Epidermal melanocyte (primary cell): ENCODE measurements around the gene CATSPERB.
A peak's percentile ranks its signal among the peaks of the same experiment; 100 is the strongest.
"Not testable (repeated sequence)": the region's sequence is repeated elsewhere in the genome, so short reads cannot be mapped to it uniquely, and the experiment has no call there.

Experiments
- DNase-seq: peaks from one replicate; pipeline ENCODE4 v3.0.0; 2011; ENCODE audit warnings: low spot score; ENCODE audit not compliant: insufficient read length

Gene CATSPERB

DNA sequence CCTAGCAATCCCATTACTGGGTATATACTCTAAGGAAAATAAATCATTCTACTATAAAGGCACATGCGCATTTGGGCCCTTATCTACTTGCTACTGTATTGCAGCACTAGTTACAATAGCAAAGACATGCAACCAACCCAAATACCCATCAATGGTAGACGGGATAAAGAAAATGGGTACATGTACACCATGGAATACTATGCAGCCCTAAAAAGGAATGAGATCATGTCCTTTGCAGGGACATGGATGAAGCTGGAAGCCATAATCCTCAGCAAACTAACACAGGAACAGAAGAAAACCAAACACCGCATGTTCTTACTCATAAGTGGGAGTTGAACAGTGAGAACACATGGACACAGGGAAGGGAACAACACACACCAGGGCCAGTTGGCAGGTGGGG is 54.2 kb downstream of the CATSPERB start:
- not testable (repeated sequence) for DNase-seq

DNA sequence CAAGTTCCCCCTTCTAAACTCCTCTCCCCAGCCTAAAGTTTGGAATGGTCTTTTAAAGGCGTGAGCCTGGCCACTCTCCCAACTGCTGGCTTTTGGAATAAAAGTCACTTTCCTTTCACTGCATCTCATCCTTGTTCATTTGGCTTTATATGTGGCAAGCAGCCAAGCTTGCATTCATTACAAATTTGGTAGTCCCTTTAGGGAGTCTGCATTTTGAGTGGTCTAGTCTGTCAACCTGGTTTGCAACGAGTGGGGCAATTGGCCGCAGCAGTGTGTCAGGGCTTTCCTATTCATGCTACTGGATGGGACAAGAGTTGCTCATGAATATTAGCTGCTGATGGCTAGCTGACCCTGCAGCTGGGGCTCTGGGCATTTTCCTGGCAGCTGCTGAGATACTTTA is 57.0 kb downstream of the CATSPERB start:
- no peak for DNase-seq

DNA sequence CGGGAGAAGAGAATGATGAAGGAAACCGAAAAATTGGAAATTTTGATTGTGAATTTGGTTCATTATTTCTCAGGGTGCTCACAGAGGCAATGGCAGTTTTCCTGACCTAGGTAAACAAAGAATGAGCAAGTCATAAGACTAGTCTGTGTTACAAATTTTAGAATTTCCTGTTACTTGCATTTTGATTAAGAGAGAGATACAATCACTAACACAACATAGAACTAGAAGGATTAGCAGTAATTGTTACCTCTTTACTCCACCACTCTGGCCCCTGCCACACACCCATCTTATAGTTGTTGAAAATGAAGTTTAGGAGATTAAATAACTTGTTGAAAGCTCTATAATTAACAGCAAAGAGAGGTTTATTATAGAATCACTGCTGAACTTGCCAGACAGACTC is 62.0 kb downstream of the CATSPERB start:
- DNase-seq = no peak

DNA sequence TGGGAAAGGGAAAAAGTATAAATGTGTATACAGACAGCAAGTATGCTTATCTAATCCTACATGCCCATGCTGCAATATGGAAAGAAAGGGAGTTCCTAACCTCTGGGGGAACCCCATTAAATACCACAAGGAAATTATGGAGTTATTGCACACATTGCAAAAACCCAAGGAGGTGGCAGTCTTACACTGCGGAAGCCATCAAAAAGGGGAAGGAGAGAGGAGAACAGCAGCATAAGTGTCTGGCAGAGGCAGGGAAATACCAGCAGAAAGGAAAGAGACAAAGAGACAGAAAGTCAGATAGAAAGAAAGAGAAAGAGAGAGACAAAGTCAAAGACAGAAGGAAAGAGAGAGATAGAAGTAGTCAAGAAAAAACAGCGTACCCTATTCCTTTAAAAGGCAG is 64.8 kb downstream of the CATSPERB start:
- DNase-seq = not testable (repeated sequence)

DNA sequence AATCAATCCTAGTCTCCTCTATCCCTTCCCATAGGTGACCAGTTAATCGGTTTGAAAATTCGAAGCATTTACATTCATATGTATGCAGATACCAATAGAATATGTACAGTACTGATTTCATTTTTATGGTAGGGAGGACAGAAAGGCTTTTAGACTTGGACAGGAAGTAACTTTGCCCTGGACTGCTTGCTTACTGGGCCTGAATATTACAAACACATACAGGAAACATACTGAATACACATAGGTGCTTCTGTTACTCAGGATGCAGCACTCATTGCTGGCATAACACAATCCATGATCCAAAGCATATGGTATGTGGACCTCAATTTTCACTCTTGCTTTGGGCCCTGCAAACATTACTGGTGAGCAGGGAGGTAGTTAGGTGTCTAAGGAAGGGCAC is 71.1 kb downstream of the CATSPERB start:
- no peak for DNase-seq

DNA sequence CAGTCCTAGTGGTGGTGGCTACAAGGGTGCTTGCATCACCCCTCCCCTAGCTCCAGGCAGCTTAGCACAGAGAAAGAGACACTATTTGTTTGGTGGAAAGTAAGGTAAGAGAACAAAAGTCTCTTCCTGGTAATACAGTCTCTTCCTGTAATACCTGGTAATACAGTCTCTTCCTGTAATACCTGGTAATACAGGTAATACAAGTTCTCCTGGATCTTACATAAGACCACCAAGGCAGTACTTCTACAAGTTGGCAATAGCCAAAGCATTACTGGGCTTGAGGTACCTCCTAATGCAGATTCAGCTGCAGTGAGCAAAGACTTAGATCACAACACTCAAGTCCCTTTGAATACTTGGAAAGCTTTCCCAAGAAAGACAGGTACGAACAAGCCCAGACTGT is 77.0 kb downstream of the CATSPERB start:
- no peak for DNase-seq

DNA sequence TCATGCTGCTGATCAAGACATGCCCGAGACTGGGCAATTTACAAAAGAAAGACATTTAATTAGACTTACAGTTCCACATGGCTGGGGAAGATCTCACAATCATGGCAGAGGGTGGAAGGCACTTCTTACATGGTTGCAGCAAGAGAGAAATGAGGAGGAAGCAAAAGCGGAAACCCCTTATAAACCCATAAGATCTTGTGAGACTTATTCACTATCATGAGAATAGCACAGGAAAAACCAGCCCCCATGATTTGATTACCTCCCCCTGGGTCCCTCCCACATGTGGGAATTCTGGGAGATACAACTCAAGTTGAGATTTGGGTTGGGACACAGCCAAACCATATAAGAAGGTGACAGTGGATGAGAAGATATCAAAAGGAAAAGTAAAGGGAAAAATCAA is 78.4 kb downstream of the CATSPERB start:
- no peak for DNase-seq

DNA sequence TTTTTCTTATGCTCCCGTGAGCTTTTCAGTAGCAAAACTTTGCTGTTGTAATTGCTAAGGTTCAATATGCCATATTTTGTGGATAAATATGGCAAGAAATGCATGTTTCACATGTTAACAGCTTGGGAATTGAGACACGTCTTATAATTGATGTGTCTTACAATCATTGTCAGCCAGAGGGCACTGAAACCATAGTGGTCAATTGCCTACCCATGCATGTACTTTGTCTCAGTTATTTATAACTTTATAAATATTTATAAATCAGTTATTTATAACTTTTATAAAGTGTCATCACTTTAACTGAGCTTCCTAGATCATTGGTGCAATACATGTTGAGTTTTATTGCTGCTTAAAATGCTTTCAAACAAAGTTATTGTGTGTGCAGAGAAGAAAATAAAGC is 82.0 kb downstream of the CATSPERB start:
- peak; percentile 41 for DNase-seq

DNA sequence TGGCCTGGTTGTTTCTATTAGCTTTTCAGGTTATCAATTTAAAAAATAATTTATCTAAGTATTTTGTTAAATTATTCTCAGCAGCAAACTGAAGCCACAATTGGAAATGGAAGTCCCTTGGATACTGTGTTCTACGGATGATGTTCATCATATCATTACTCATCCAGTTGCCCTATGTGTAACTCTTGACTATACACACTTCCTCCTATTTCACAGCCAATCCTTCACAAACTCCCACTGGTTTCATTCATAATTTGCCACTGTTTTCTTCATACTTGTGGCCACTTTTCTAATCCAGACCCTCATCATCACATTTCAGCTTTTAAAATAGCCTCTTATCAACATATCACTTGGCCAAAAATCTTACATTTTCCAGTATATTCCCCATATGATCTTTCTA is 84.0 kb downstream of the CATSPERB start:
- DNase-seq = no peak

DNA sequence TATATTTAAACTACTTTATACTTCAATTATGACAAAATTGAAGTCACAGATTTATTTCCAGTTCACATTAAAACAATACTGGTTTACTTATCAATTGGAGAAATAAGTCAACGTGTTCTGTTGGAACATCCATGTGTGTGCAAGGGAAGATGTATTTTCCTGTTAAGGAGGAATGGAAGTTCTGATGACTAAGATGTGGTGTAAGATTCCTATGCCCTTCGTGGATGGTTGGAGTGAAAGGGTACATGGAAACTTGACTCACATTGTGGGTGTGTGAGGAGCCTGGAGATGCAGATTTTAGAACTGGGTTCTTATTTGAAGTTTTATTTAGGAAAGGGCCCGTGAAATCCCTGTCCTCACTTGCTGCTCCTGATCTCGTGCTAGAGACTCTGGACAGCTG is 95.3 kb downstream of the CATSPERB start:
- no peak for DNase-seq

DNA sequence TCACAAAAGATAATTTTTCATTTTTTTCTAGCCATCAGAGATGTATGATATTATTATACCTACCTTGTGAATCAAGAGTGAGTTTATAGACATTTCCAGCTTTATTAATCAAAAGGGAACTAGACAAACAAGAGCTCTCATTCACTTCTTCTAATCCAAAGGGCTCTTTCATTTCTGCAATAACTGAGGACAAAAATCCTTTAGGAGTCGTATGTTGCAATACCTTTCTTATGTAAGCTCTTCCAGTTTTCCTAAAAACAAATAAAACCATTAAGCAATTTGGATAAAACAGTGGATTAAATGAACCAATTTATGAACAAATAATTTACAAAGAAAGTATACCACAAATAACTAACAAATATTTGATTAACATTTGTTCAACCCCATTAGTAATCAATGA is 107.1 kb downstream of the CATSPERB start:
- no peak for DNase-seq

DNA sequence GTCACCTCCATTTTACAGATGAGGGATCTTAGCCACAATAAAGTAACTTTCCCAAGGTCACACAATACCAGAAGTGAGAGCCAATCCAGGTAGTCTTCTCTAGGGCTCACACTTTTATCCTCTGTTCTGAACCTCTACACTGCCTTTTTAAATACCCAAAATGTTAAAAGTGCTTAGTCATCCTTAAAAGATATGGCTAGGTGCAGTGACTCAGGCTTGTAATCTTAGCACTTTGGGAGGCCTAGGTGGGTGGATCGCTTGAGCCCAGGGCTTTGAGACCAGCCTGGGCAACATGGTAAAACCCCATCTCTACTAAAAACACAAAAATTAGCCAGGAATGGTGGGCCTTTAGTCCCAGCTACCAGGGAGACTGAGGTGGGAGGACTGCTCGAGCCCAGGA is 117.7 kb downstream of the CATSPERB start:
- DNase-seq = no peak

DNA sequence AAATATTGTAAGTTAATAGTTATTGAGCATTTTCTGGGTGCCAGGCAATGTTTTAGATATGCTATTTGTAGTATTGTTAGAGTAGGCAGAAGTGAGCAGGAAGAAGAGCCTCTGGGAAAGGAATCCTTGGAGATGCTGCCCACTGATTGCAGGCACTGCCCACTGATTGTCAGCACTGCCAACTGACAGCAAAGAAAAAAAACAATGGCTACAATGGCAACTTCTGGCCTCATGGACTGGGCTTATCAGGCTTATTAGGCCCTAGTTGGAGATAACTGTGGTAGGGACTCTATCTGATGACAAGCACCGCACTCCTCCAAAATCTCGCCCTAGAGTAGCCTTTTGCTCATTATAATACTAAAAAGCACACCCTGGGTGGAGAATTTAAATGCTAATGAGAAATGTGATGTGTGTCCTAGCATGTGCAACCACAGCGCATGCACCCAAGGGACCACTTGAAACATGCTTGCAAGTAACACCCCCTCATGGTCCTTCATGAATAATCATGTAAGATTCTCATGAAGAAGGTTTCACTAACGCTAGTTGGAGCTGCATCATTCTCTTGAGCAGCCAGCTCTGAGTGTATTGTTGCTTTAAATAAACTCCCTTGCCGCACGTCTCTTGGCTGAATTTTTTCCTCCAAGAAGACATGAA is 118.3 kb downstream of the CATSPERB start:
- DNase-seq = no peak

DNA sequence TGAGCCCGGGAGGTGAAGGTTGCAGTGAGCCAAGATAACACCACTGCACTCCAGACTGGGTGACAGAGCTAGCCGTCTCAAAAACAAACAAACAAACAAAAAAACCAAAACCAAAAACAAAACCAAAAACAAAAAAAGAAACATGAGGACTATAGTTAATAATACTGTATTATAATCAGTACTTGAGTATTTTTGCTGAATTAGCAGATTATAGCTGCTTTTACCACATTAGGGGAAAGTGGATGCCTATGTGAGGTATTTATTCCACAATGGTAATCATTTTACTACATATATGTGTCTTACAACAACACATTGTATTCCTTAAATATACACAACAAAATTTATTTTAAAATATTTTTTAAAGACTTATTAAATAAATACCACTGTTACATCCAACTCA is 120.4 kb downstream of the CATSPERB start:
- DNase-seq = no peak

DNA sequence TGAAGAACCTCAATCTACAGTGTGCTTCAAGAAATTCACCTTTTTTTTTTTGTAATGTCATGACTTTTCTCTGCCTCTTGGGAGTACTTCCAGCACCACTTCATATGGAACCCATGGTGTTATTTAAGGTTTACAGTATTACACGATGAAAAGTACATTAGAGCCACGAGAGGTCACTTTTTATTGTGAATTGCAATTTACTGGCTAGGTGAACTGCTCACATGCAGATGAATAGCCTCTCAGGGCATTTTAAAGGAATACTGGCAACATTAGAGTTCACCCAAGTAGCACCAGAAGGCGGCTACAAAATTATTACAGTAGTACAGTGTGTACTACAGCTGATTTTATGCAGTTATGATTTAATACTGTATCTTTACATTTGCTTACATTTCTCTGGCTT is 122.7 kb downstream of the CATSPERB start:
- no peak for DNase-seq

DNA sequence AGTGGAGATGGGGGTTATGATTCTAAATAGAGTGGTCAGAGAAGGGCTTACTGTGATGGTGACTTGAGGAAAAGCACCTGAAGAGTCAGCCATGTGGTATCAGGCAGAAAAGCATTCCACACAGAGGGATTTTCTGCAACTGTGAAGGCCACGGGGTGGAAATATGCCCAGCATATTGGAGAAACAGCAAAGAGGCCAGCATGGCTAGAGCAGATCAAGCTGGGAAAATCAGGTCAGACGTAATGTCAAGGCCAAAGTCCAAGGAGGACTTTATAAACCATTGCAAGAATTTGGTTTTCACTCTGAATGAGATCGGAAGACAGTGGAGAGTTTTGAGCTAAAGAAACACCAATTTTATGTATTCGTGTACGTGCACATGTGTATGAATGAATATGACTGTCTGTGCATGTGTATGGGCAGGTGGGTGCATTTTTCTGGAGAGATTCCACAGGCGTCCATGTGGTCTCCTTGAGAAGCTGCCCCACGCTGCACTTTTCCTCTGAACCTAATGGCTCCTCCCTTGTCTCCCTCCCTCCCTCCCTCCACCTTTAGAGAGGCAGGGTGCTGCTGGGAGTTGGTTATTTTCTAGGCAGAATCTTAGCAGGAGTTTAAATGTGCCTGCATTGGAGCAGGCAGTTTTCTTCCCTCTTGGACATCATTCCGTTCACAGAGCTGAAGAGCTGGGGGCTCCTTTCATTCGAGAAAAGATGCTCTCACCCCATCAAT is 124.4 kb downstream of the CATSPERB start:
- DNase-seq = no peak

DNA sequence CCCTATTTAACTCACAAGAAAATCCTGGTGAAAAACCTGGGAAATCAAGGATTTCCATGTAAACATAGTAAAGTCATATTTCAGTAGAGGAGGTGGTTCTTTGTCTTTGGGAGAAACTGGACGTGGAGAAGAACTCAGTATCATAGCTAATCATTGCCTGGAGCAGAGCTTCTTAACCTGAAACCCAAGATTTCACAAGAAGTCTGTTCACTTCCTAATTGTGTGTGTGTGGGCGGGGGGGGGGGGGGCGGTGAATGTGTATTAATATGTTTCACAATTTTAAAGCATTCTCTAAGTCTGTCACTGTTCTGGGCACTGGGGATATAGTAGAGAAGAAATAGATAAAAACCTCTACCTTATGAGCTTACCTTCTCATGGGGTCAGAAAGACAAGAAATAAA is 125.0 kb downstream of the CATSPERB start:
- no peak for DNase-seq

DNA sequence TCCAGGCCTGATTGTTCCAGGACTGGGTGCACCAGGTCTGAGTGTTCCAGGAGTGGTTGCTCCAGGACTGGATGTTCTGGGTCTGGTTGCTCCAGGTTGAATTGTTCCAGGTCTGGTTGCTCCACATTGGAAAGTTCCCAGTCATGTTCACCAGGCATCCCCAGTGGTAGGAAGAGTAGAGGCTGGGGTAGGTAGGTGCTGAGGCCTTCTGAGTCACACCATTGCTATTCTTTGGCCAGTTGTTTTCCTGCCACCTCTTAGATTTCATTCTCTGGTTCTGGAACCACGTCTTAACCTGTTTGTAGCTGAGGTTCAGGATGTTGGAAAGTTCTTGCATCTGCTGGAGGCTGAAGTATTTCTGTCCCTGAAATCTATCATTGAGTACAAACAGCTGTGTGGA is 127.3 kb downstream of the CATSPERB start:
- DNase-seq = not testable (repeated sequence)

DNA sequence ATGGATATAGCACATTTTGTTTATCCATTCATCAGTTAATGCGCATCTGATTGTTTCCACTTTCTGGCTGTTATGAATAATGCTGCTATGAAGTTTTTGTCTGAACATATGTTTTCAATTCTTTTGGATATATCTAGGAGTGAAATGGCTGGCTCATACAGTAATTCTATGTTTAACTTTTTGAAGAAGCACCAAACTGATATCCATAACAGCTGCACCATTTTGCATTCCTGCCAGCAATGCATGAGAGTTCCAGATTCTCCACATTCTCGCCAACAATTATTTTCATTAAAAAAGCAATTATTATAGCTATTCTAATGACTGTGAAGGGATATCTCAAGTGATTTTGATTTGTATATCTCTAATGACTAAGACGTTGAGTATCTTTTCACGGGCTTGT is 131.9 kb downstream of the CATSPERB start:
- no peak for DNase-seq

DNA sequence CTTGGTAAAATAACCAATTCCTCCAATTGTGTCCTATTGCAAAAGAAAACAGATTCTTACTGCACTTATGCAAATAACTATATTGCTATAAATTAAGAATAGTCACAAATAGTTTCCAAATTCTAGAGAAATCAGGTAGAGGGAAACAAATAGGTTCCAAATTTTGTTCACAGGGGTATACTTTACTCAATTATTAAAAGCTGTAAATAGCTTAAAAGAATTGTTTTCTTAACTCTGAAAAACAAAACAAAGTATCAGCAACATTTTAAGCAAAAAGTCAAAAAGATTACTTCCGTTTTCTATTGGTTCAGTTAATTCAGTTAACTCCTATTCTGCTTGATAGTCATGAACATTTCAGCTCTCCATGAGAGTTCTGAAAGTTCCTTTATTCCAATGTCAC is 136.2 kb downstream of the CATSPERB start:
- DNase-seq = no peak

DNA sequence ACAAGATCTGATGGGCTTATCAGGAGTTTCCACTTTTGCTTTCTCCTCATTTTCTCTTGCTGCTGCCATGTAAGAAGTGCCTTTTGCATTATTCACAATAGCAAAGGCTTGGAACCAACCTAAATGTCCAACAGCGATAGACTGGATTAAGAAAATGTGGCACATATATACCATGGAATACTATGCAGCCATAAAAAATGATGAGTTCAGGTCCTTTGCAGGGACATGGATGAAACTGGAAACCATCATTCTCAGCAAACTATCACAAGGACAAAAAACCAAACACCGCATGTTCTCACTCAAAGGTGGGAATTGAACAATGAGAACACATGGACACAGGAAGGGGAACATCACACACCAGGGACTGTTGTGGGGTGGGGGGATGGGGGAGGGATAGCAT is 137.9 kb downstream of the CATSPERB start:
- not testable (repeated sequence) for DNase-seq

DNA sequence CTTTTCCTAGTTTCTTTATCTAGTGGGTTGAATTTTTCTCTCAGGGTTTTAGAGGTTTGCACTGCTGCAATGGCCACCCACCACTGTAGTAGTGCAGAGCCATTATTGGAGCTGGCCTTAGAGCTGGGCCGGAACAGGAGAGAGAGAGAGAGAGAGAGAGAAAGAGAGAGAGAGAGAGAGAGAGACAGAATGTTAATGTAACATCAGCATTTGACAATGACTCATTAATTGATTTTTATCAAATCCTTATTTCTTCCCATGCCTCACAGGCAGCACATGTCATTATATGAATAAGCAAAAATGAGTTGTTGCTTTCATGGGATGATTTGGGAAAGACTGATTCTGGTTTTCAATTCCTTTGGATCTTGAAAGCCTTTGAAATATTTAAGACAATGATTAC is 145.5 kb downstream of the CATSPERB start:
- no peak for DNase-seq

DNA sequence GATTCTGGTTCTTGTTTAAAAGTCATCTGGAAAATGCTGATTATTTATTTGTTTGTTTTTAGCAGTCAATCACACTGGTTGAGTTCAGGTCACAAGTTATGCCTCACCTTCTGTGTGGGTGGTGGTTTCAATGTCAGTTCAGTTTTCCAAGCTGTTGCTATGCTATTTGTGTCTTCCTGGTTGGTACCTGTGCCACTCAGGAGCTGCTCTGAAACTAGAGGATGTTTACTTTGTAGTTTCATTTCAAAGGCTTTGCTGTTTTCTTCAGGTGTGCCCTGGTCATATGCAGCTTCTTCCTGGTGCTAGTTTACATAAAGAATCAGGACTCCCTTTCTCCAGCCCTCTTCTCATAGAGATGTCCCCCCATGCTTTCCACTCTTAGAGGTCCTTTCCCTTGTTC is 146.0 kb downstream of the CATSPERB start:
- DNase-seq = no peak
